H9 (cell line): ENCODE measurements around the gene OCIAD2. TPM values are rescaled to one million over a fixed set of nuclear protein-coding genes. Genes with fewer than 3 reads are reported as not detected.

Experiments used
- DNase-seq: peaks from one replicate; pipeline ENCODE4 v3.0.0-alpha.2; 2017
- H2AFZ ChIP-seq: one replicate; pipeline ENCODE4 v1.6.1; 2013; ENCODE audit warnings: mild to moderate bottlenecking, low read length, control low read depth, moderate library complexity
- H2AK5ac ChIP-seq: 2 replicates; pipeline ENCODE4 v1.6.1; 2013; ENCODE audit warnings: low read length, control low read depth, mixed read lengths; ENCODE audit not compliant: insufficient read length
- H2BK120ac ChIP-seq: one replicate; pipeline ENCODE4 v1.6.1; 2013; ENCODE audit warnings: low read depth, mild to moderate bottlenecking, low read length, control low read depth, inconsistent platforms; ENCODE audit not compliant: poor library complexity, severe bottlenecking
- H2BK12ac ChIP-seq: 2 replicates; pipeline ENCODE4 v1.6.1; 2013; ENCODE audit warnings: low read length, control low read depth, mixed read lengths, low read depth; ENCODE audit not compliant: insufficient read length
- H2BK15ac ChIP-seq: 2 replicates; pipeline ENCODE4 v1.6.1; 2013; ENCODE audit warnings: low read depth, low read length, control low read depth
- H2BK20ac ChIP-seq: one replicate; pipeline ENCODE4 v1.6.1; 2013; ENCODE audit warnings: low read depth, mild to moderate bottlenecking, low read length, control low read depth, inconsistent platforms; ENCODE audit not compliant: poor library complexity, severe bottlenecking
- H2BK5ac ChIP-seq: 2 replicates; pipeline ENCODE4 v1.6.1; 2013; ENCODE audit warnings: low read length, control low read depth, mixed read lengths; ENCODE audit not compliant: insufficient read length
- H3K14ac ChIP-seq: 2 replicates; pipeline ENCODE4 v1.6.1; 2013; ENCODE audit warnings: low read length, control low read depth; ENCODE audit not compliant: insufficient read depth
- H3K18ac ChIP-seq: 2 replicates; pipeline ENCODE4 v1.6.1; 2013; ENCODE audit warnings: low read depth, mild to moderate bottlenecking, mixed read lengths, low read length, control low read depth; ENCODE audit not compliant: insufficient read length
- H3K23ac ChIP-seq: 2 replicates; pipeline ENCODE4 v1.6.1; 2013; ENCODE audit warnings: low read length, control low read depth, mixed read lengths, low read depth; ENCODE audit not compliant: insufficient read length
- H3K23me2 ChIP-seq: 2 replicates; pipeline ENCODE4 v1.6.1; 2013; ENCODE audit warnings: low read depth, mild to moderate bottlenecking, mixed read lengths, low read length, control low read depth; ENCODE audit not compliant: insufficient read length, poor library complexity, severe bottlenecking
- H3K27ac ChIP-seq: 2 replicates; pipeline ENCODE4 v1.5.1; 2013; ENCODE audit warnings: low read length, control low read depth, mixed read lengths, low read depth; ENCODE audit not compliant: insufficient read length
- H3K27me3 ChIP-seq: 2 replicates; pipeline ENCODE4 v1.6.1; 2013; ENCODE audit warnings: low read length, control low read depth, inconsistent platforms; ENCODE audit not compliant: insufficient read depth
- H3K4ac ChIP-seq: 2 replicates; pipeline ENCODE4 v1.6.1; 2013; ENCODE audit warnings: low read depth, mild to moderate bottlenecking, control low read depth, inconsistent platforms, low read length, moderate library complexity
- H3K4me1 ChIP-seq: 2 replicates; pipeline ENCODE4 v1.6.1; 2013; ENCODE audit warnings: low read length, control low read depth, inconsistent platforms; ENCODE audit not compliant: insufficient read depth
- H3K4me2 ChIP-seq: 2 replicates; pipeline ENCODE4 v1.6.1; 2013; ENCODE audit warnings: low read length, control low read depth, mixed read lengths; ENCODE audit not compliant: insufficient read length, insufficient read depth
- H3K56ac ChIP-seq: 2 replicates; pipeline ENCODE4 v1.6.1; 2013; ENCODE audit warnings: low read depth, mild to moderate bottlenecking, mixed read lengths, low read length, control low read depth; ENCODE audit not compliant: insufficient read length
- H3K79me1 ChIP-seq: 2 replicates; pipeline ENCODE4 v1.6.1; 2013; ENCODE audit warnings: low read depth, mild to moderate bottlenecking, moderate library complexity, low read length, control low read depth, inconsistent platforms; ENCODE audit not compliant: insufficient read depth, poor library complexity, severe bottlenecking
- H3K79me2 ChIP-seq: 2 replicates; pipeline ENCODE4 v1.6.1; 2013; ENCODE audit warnings: low read length, control low read depth, inconsistent platforms; ENCODE audit not compliant: insufficient read depth
- H3K9ac ChIP-seq: 2 replicates; pipeline ENCODE4 v1.6.1; 2013; ENCODE audit warnings: low read length, control low read depth, mixed read lengths; ENCODE audit not compliant: insufficient read length; ENCODE audit errors: extremely low read depth
- H3K9me3 ChIP-seq: one replicate; pipeline ENCODE4 v1.6.1; 2013; ENCODE audit warnings: low read depth, low read length, inconsistent platforms; ENCODE audit not compliant: control insufficient read depth
- H3T11ph ChIP-seq: one replicate; pipeline ENCODE4 v1.6.1; 2013; ENCODE audit warnings: mild to moderate bottlenecking, low read length, control low read depth, inconsistent platforms
- H4K20me1 ChIP-seq: one replicate; pipeline ENCODE4 v1.6.1; 2013; ENCODE audit not compliant: control insufficient read depth, insufficient read length, insufficient read depth
- H4K5ac ChIP-seq: 2 replicates; pipeline ENCODE4 v1.6.1; 2013; ENCODE audit warnings: low read depth, mild to moderate bottlenecking, mixed read lengths, low read length, control low read depth; ENCODE audit not compliant: insufficient read length
- H4K8ac ChIP-seq: replicated peaks from 2 replicates; pipeline ENCODE4 v1.6.1; 2013; ENCODE audit warnings: low read length, control low read depth, mixed read lengths, low read depth; ENCODE audit not compliant: insufficient read length
- H4K91ac ChIP-seq: 2 replicates; pipeline ENCODE4 v1.6.1; 2013; ENCODE audit warnings: low read depth, mild to moderate bottlenecking, moderate library complexity, mixed read lengths, low read length, control low read depth; ENCODE audit not compliant: insufficient read length
- H3K27ac Mint-ChIP-seq, 3 experiments: 2 replicates in 2 of 3; 3 replicates in 1 of 3; pipeline ENCODE4 v1.8.0; 2020 to 2021; ENCODE audit warnings: mixed read lengths in 3 of 3, mild to moderate bottlenecking in 1 of 3, moderate library complexity in 1 of 3
- H3K27me3 Mint-ChIP-seq: 2 replicates; pipeline ENCODE4 v1.8.0; 2021; ENCODE audit warnings: low read depth, mild to moderate bottlenecking, moderate library complexity, mixed read lengths
- H3K36me3 Mint-ChIP-seq, 3 experiments: 2 replicates in 2 of 3; 3 replicates in 1 of 3; pipeline ENCODE4 v1.8.0; 2020 to 2021; ENCODE audit warnings: low read depth in 3 of 3, mixed read lengths in 3 of 3; ENCODE audit not compliant: insufficient read depth in 1 of 3
- H3K4me1 Mint-ChIP-seq, 2 experiments: 2 replicates each; pipeline ENCODE4 v1.8.0; 2020; ENCODE audit warnings: mixed read lengths in 2 of 2
- H3K4me3 Mint-ChIP-seq, 2 experiments: 2 replicates in 1 of 2; 3 replicates in 1 of 2; pipeline ENCODE4 v1.8.0; 2020 to 2021; ENCODE audit warnings: mild to moderate bottlenecking in 2 of 2, mixed read lengths in 2 of 2, moderate library complexity in 1 of 2
- H3K9me3 Mint-ChIP-seq, 2 experiments: 2 replicates in 1 of 2; 3 replicates in 1 of 2; pipeline ENCODE4 v1.8.0; 2020; ENCODE audit warnings: mild to moderate bottlenecking in 2 of 2, mixed read lengths in 2 of 2, moderate library complexity in 1 of 2
- CTCF ChIP-seq: fragments of 200-600 bp; sonication (generic); conservative IDR thresholded peaks from 3 replicates; pipeline ENCODE4 v1.8.0; 2021; ENCODE audit warnings: antibody characterized with exemption, mild to moderate bottlenecking
- WGBS: extraction: QIAGEN DNeasy Blood & Tissue Kit; methylation state at CpG from one replicate; pipeline ENCODE4 v1.1.7; 2013; ENCODE audit warnings: missing lambda C conversion rate, low lambda C conversion rate, mixed read lengths; ENCODE audit not compliant: insufficient read length; ENCODE audit errors: extremely low coverage; 5-methylcytosine and 5-hydroxymethylcytosine counted together
- total RNA-seq: library from RNA; stranded (reverse); gene quantifications from 2 replicates; pipeline ENCODE4 v1.2.1, GENCODE V29; 2021

The OCIAD2 gene
- total RNA-seq, 1 experiment from 2014 or later = 108 TPM

DNA sequence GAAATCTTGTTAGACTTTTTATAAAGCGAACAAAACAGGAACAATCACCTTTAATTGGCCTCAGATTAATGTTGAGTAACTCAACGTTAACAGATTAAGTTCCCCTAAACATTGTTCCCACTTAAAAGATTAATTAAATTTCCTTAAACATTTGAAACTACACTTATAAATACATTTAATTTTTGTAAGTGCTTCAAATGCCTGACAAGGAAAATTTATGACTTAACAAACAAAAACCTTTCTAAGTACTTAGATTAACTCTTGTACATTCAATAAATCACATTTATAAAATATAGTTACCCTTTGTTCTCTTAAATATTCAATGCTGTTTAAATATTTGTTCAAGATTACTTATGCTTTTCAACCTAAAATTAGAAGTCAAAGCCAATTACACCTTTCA lies 39.4 kb upstream of the OCIAD2 start:
- no peaks in the 10 kb centered on the region; a peak in 2 of 5 replicates for H3K9me3 Mint-ChIP-seq
- H4K8ac ChIP-seq = no peak overlapping the region
- no peaks in the 10 kb centered on the region for H3K36me3 Mint-ChIP-seq
- TF ChIP-seq CTCF = no peak
- peaks cover 22% of the 10 kb centered on the region for H3K27me3 Mint-ChIP-seq
- H3K27me3 ChIP-seq = no peaks in the 10 kb centered on the region
- H3K4me2 ChIP-seq = no peak overlapping the region
- H3K23me2 ChIP-seq = no peaks in the 10 kb centered on the region
- H4K91ac ChIP-seq = no peak overlapping the region
- H3K18ac ChIP-seq = no peak overlapping the region
- H3K79me2 ChIP-seq = no peaks in the 10 kb centered on the region
- H2BK120ac ChIP-seq = no peak overlapping the region
- H2AFZ ChIP-seq = no peak overlapping the region
- H3K4me3 Mint-ChIP-seq = no peak overlapping the region
- no peaks in the 10 kb centered on the region for H3K9me3 ChIP-seq
- no peak overlapping the region for H2BK5ac ChIP-seq
- H3K27ac Mint-ChIP-seq = no peak overlapping the region
- no peaks in the 10 kb centered on the region for H4K20me1 ChIP-seq
- H3K4ac ChIP-seq = no peak overlapping the region
- no peak overlapping the region for H3T11ph ChIP-seq
- H3K9ac ChIP-seq = no peak overlapping the region
- H3K56ac ChIP-seq = no peak overlapping the region
- H3K27ac ChIP-seq = no peak overlapping the region
- H3K4me1 ChIP-seq = peaks cover 5% of the 10 kb centered on the region
- H2BK12ac ChIP-seq = no peak overlapping the region
- H3K23ac ChIP-seq = no peak overlapping the region
- H2BK20ac ChIP-seq = no peak overlapping the region
- no peak overlapping the region for H4K5ac ChIP-seq
- H2BK15ac ChIP-seq = no peak overlapping the region
- no CpG with 5 or more reads among the region's 2 CpGs for WGBS
- H3K79me1 ChIP-seq = no peaks in the 10 kb centered on the region
- H2AK5ac ChIP-seq = no peak overlapping the region
- no peak for DNase-seq
- no peak overlapping the region for H3K14ac ChIP-seq
- H3K4me1 Mint-ChIP-seq = peaks cover 13 to 16% of the 10 kb centered on the region in 2 experiments
